SHP77 (cell line): ENCODE data around the gene PRRT1.
"Not testable (repeated sequence)": the region's sequence is repeated elsewhere in the genome, so short reads cannot be mapped to it uniquely, and the experiment has no call there.

Experiments used
- DNase-seq, 2 experiments: peaks; one replicate each; lab custom pipeline; 2025; lab: John Stamatoyannopoulos, UW

PRRT1 gene

DNA sequence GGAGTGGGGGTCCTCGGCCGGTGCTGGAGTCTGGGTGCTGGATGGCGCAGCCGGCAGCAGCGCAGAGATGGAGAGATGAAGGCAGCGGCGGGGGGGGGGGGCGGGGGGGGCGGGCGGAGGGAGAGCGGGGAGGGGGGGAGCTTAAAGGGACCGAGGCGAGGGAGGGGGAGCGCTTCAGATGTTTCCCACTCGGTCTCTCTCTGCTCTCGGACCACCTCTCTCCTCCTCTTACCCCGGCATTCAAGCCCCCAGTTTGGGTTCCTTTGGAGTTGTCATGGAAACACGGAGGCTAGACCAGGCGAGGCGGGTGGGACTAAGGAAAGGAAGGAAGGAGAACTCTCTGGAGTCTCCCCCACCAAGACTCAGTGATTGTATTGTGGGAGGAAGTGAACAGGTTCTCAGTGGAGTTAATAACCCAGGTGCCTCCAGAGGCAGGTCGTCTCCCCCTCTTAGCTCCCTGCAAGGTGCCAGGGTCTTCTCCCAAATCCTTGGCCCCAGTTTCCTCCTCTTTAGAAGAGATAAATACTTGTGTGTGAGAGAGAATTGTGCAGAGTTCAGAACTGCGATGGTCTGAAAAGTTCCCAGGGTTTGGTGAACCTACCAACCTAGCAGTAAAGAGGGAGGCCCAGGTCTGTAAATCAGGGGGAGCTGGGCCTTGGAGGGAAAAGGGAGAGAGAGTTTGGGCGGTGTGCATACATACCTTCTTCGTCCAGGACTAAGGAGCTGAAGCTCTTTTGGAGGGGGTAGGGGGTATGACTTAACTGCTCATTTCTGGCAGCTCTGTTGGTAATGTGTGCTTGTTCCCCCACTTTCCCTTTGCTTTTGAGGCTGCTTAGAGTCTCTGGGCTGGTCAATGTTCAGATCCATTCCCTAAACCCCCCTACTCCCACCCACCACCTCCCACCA, at the start of gene PRRT1:
TSS of gene PRRT1 (minus strand) at position 77 of the 906 bp plus-strand sequence. CDS start 112 bp downstream, outside the sequence.
- DNase-seq, result no peak

- DNase-seq, result no peak
Observed at GRCh38 chr6:32200711-32201475, 49.2 kb upstream of the PRRT1 start.

- DNase-seq, result no peak
Observed at GRCh38 chr6:32198866-32199265, 47.1 kb upstream of the PRRT1 start.

GRCh38 chr6:32198345-32198696, 46.6 kb upstream of the PRRT1 start:
- DNase-seq, result no peak

GRCh38 chr6:32196682-32197616, 45.2 kb upstream of the PRRT1 start:
- DNase-seq, result peak in 1 of 2 experiments; percentile 8

DNA sequence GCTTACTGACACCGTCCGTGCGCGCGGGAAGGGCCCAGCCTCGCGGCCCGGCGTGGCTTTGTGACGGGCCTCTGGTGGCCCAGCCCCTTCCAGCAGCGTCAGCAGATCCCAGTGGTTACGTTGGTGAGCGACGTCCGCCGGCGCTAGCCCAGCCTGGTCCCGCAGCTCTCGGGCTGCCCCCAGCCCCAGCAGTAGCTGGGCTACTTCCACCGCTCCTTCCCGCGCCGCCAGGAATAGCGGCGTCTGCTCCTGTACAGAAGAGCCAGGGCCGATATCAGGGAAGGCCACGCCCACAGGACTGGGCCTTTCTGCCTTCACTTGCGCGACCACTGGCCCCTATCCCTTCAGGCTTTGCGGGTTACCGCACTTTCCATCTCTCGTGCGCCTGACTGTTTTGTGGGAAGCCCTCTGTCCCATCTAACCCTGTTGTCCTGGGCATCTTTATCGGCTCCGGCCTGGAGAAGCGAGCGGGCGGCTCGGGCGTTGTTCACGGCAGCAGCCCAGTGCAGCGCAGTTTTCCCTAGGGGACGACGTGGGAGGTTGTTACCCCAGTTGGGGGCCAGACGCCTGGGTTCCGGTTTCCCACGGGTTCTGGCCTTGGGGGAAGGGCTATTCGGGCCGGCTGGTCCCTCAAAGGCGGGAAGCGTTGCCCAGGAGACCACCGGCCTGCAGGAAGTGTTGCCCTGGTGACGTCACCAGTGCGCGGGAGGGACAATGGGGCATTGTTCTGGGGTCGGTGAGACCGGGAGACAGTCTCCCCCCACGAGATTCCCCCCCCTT, 44.4 kb upstream of the PRRT1 start:
- peak; percentile 87 to 90 for DNase-seq

DNA sequence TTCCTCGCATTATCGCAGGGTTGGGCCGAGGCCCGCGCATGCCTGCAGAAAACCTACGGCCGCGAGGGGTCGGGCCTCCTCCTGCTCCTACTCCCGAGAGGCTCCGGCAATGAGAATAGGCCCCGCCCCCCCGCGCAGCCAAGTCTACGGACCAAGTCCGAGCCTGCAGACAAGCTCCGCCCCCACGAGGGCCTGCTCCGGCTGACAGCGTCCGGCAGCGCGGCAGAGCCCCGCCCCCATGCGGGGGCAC, 43.8 kb upstream of the PRRT1 start:
- peak; percentile 98 to 100 for DNase-seq

DNA sequence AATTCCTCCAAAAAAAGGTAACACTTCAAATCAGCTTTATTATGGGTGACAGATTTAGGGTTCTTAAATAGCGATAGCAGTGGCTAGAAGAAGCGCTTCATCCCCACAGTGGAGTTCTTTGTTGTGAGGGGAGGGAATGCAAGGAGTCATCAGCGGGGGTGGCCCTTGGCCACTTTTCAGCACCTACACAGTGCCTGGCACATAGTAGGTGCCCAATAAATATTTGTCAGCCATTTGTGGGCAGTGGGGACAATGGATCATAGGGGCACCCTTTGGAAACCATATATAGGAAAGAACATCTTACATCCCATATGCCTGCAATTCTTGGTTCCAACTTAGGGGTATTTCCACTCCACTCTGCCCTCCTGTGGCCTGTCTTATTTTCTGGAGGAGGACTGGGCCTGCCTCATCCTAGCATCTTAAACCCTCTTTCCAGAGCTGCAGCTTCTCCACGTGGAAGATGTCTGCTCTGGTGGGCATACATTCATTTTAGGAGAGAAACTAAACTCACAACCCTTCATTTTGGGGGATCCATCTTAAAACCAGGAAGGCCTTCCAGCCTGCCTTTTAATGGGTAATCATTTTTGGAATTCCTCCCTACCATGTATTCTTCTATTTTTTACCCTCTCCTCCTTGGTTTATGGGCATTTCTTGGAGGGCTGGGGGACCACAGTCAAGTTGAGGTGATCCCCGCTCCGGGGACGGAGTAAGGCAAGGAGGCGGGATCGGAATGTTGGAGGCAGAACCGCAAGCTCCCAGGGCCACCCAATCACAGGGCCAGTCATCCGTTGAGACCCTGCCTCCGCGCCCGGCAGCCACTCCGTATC, 43.3 kb upstream of the PRRT1 start:
- peak in 1 of 2 experiments; percentile 4 for DNase-seq

- DNase-seq, result no peak
Observed at GRCh38 chr6:32194388-32194787, 42.6 kb upstream of the PRRT1 start.

DNA sequence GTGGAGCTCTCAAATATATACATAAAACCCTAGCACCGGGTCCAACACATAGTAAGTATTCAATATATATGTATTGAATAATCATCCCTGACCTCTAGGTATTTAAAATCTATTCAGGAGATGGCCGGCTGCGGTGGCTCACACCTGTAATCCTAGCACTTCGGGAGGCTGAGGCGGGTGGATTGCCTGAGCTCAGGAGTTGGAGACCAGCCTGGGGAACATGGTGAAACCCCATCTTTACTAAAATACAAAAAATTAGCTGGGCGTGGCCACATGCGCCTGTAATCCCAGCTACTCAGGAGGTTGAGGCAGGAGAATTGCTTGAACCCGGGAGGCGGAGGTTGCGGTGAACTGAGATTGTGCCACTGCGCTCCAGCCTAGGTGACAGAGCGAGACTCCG, 41.4 kb upstream of the PRRT1 start:
- not testable (repeated sequence) for DNase-seq

DNA sequence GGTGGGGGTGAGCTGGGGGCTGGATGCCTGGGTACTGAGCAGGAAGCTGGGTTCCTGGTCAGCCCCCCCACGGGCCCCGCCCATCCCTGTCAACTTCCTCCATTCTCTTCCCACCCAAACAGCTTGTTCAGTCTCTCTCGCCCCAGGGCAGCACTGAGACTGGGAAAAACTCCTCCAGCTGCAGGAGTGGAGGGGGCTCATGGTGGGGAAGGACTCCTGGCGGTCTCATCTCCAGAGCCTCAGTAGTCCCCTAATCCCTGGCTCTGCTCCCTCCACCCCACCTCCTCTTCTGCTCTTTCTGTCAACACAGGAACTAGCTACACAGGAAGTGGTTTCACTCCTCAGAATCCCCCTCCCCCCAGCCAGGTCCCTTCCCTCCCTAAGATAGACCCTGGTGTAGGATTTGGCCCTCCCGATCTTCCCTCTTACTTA, 40.9 kb upstream of the PRRT1 start, which contains the start of gene GPSM3:
TSS of gene GPSM3 (minus strand) at position 36 of the 432 bp plus-strand sequence. CDS start 130 bp downstream, outside the sequence.
- peak; percentile 41 to 86 for DNase-seq

GRCh38 chr6:32191696-32192607, 40.2 kb upstream of the PRRT1 start:
- DNase-seq, result no peak

GRCh38 chr6:32190911-32191677, 39.4 kb upstream of the PRRT1 start:
- DNase-seq, result no peak

GRCh38 chr6:32190054-32190851, 38.5 kb upstream of the PRRT1 start, which contains the start of gene PBX2:
Gene PBX2 (minus strand): TSS chr6:32190202. CDS start chr6:32189915, 287 bp downstream.
- DNase-seq, result peak; percentile 49 to 71

GRCh38 chr6:32189742-32190053, 38.0 kb upstream of the PRRT1 start:
- no peak for DNase-seq

- no peak for DNase-seq
Observed at GRCh38 chr6:32189069-32189741, 37.5 kb upstream of the PRRT1 start.
